KOPT-K1 (cell line): Measurements from ENCODE around the gene RAPGEF4.

ENCODE experiments used
- H3K27ac ChIP-seq: fragments of 200-600 bp; sonication (generic); 2 replicates; pipeline ENCODE4 v1.5.1; 2016; ENCODE audit warnings: antibody characterized with exemption, mild to moderate bottlenecking, low read depth, low read length; ENCODE audit not compliant: poor library complexity, severe bottlenecking
- H3K36me3 ChIP-seq: fragments of 200-600 bp; sonication (generic); 2 replicates; pipeline ENCODE4 v1.5.1; 2017; ENCODE audit warnings: antibody characterized with exemption, mild to moderate bottlenecking, low read length, moderate library complexity; ENCODE audit not compliant: insufficient read depth
- H3K9me3 ChIP-seq: fragments of 200-600 bp; sonication (generic); 2 replicates; pipeline ENCODE4 v1.5.1; 2017; ENCODE audit warnings: antibody characterized with exemption, low read length, mild to moderate bottlenecking; ENCODE audit not compliant: insufficient read depth, poor library complexity, severe bottlenecking

The RAPGEF4 gene

DNA sequence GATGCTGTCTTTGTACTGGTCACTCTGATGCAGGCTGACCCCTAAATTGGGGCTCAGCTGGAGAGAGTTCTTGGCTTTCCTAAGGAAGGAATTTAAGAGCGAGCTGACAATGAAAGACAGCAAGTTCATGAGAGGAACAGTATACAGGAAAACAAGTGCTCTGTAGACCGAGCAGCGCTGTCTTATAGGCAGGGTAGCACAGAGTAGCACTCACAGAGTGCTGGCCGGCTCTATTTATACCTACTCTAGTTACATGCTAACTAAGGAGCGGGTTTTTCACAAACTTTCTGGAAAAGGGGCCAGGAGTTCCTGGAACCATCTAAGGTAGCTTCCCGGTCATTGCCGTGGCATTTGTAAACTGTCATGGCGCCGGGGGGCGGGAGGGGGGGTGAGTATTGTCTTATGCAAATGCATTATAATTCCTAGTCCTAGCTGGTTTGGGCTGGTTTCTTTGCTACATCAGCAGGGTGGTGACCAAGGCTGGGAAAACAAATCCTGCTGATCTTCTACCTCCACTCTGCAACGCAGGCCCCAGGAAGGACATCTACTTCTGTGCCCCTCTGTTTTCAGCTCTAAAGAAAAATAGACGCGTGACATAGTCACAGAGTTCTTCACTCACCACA lies 308.4 kb downstream of the RAPGEF4 start:
- H3K36me3 ChIP-seq, result no peaks in the 10 kb centered on the region
- no peaks in the 10 kb centered on the region for H3K9me3 ChIP-seq
- no peak overlapping the region for H3K27ac ChIP-seq

DNA sequence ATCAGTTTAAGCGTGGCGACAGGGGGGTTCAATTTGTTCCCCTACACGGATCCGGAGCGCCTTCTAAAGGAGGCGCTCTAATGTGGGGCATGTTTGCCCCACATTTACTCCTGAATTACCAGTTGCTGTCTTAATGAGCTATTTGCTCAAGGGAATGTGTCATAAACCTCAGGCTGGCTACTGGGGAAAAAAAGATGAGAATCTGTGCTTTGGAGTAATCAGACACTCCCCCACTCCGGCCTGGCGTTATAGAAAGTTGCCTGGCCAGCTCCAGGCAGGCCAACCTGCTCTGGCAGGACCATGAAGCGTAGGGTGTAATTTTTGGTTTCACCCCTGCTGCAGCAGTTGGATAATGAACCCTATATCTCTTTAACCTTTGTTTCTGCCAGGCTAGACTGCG lies 309.0 kb downstream of the RAPGEF4 start:
- Histone ChIP-seq H3K27ac (no peak overlapping the region), H3K9me3 (no peaks in the 10 kb centered on the region), H3K36me3 (no peaks in the 10 kb centered on the region)

DNA sequence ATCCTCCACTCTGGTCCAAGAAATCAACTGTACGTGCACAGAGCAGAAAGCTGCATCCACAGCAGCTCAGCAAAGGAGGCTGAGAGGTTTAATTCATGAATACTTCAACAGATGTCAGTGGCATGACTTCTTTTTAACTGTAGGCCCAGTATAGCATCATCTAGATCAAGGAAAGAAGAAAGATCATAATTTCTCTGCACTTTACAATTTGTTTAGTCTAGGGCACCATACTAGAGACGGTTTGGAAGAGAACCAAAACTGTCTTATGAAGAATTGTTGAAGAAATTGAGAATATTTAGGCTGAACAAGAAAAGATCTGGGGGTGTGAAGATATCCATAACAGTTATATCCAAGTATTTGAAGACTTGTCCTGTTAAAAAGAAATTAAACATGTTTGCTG lies 309.5 kb downstream of the RAPGEF4 start:
- Histone ChIP-seq H3K36me3 (no peaks in the 10 kb centered on the region), H3K27ac (no peak overlapping the region), H3K9me3 (no peaks in the 10 kb centered on the region)

DNA sequence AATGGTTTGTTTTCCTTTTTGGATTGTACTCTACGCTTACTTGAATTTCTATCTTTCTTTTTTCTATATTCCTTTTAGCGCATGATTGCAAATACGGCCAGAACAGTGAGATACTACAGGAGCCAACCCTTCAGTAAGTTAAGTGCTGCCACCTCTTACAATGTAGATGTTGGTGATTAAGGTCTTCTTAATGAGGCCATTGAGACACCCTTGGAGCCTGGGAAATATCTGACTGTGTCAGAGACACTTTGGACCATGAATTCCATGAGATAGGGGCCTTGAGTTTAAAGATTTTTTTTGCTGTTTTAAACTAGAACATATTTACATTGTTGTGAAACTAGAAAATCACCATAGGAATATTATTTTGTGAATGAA lies 312.9 kb downstream of the RAPGEF4 start:
- Histone ChIP-seq H3K36me3 (no peaks in the 10 kb centered on the region), H3K27ac (no peak overlapping the region), H3K9me3 (no peaks in the 10 kb centered on the region)

DNA sequence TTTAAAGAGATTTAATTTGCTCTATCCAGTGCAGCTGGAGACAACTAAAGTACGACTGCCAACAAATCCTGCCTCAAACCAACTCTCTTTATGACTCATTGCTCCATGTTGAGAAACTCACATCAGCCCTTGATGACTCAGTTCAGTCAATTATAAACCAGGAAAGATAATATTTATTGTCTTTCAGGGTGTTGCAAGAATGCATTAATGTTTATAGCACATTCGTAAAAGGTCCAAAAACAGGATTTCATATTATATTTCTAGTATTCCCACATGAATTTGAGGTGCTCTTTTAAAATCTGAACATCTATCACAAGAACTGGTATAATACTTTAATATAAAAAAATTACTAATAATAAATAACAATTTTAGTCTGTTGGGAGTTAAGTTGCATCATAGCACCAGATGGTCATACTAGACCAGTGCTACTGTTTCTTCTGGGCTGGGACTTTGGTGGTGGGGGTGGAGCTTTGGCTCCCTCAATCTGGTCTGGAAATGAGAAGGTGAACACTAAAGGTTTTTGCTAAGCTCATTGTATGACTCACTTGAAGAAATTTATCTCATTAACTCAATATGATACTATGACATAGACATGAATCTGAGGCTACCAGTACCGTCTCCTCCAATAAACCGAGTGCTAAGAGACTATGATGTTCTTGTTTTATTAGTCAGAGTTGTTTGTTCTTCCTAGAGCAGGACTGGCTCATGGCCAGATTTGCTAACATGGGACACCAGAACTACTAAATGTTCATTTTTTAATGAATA lies 313.4 kb downstream of the RAPGEF4 start:
- no peak overlapping the region for H3K27ac ChIP-seq

DNA sequence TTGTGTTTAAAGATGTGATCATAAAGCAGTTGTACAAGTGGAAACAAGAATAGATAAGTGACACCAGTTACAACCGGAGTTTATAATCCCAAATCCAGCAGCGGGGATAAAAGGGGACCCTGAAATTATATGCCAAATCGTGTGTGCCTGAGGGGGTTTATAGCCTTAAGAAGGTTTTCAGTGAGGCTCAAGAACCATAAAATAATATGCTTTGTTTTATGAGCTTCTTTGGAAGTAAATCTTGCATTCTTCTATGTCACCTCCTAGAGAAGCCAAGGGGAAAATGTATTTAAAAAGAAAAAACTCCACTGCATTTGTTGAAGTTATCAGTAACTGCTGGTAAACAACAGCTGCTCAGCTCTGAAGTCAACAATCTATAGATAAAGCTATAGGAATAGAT lies 314.2 kb downstream of the RAPGEF4 start:
- Histone ChIP-seq H3K36me3 (no peaks in the 10 kb centered on the region), H3K27ac (no peak overlapping the region), H3K9me3 (no peaks in the 10 kb centered on the region)

More for the DNA sequence above, 313.4 kb downstream of the RAPGEF4 start:
- H3K36me3 ChIP-seq, result no peaks in the 10 kb centered on the region
- H3K9me3 ChIP-seq, result no peaks in the 10 kb centered on the region

DNA sequence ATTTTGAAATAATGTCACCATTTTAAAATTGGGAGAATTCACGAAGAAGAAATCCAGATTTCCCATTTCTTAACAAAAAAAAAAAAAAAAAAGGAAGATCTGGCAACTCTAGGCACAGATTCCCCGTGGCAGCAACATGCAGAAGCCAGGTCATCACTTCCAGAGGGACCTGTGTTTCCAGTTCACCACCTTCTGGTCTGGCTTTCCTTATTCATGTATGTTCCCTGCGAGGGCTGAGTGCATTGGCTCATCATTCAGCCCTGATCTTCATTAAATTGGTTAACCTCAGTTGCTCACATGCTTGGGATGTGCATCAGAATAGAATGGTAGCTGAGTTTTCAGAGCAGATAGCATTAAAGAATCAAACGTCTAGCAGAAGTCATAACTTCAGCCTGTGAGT lies 315.0 kb downstream of the RAPGEF4 start:
- no peaks in the 10 kb centered on the region for H3K9me3 ChIP-seq
- no peaks in the 10 kb centered on the region for H3K36me3 ChIP-seq
- no peak overlapping the region for H3K27ac ChIP-seq

DNA sequence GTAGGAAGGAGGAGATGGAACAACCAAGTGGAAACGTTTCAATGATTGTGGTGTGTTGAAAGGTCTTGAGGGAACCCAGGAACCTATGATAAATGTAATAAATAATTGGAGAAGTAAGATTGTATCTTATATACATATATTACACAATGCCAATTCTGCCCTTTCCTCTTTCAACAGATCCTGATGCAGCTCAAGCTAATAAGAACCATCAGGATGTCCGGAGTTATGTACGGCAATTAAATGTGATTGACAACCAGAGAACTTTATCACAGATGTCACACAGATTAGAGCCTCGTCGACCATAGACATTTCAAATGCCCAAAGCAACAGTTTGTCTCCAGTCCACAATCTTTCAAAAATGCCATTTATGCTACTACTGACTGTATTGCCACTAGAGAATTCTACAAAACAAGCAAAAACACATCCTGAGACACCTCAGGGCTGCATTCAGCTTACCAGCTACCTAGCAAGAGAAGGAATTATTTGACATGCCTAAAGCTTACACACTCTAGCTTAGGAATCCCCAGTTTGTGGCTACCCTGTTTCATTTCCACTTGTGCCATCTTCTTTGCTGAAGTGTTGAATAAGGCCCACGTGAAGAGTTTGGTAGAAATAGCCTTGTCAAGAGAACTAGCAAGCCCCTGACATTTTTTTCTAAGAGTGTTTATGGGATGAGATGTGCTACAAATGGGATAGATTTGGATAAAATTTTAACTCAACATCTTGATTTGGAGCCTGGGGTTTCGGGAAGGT lies 316.0 kb downstream of the RAPGEF4 start:
- no peak overlapping the region for H3K27ac ChIP-seq
- H3K36me3 ChIP-seq, result no peaks in the 10 kb centered on the region
- no peaks in the 10 kb centered on the region for H3K9me3 ChIP-seq

DNA sequence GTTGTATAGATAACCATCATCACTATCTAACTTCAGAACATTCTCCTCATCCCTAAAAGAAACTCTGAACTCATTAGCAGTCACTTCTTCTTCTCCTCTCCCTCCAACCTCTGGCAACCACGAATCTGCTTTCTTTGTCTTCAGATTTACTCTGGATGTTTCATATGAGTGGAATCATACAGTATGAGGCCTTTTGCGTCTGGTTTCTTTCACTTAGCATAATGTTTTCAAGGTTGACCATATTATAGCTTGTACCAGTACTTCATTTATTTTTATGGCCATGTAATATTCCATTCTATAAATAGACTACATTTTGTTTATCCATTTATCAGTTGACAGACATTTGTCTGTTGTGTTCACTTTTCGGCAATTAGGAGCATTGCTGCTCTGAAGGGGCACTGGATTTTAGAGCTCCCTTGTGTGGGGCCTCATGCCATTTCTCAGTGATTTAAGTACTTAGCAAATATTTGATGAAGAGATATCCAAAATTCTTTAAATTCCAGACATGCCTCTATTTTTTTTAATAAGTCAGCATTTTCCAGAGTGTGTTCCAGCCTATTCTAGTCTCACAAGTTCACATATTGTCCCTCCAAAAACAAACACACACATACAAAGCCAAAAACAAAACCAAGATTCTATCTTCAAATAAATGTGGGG lies 317.5 kb downstream of the RAPGEF4 start:
- Histone ChIP-seq H3K36me3 (no peaks in the 10 kb centered on the region), H3K9me3 (no peaks in the 10 kb centered on the region), H3K27ac (no peak overlapping the region)

DNA sequence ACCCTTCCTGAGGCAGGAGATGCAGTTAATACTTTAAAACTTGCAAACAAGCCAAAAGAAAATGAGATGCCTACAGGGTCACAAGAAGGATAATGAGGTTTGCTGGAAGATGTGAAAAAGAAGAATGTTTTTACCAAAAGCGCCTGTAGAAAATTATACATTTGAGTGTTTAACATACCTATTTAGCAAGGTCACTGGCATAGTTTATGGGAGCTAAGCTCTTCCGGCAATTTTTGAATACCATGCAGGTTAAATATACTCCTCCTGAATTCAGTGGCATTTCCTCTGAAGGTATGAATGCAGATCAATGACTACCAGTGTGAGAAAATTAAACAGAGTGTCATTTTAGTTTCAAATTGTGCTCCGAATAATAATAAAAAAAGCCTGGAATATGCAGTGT lies 318.8 kb downstream of the RAPGEF4 start:
- H3K9me3 ChIP-seq, result no peaks in the 10 kb centered on the region
- H3K36me3 ChIP-seq, result no peaks in the 10 kb centered on the region
- H3K27ac ChIP-seq, result no peak overlapping the region

DNA sequence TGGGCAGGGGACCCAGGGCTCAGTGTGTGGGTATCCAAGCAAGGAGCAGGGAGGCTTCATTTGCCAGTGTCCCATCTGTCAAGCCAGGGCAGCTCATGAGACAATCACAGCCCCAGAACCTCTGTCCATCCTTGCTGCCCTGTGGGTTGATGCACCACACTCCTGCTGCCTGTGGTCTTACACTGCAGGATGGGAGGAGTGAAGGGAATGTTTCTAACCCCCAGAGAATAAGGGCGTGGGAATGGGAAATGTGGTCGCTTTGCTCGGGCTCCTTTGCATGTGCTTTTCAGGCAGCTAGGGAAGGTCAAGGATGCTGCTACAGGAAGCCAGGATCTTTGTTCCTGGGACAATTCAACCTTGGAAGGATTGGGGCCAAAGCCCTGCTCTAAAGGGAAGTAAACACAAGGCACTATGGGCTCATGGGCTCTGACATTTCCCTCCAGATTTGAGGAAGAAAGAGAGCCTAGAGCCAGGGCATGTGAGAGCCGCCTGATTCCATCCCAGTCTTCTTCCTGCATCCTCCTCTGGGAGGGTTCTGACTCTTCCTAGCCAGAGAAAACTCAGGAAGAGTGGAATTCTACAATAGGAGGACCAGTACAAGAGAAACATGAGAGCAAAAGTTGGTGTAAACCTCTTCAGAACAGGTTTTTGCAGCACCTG lies 321.2 kb downstream of the RAPGEF4 start:
- no peak overlapping the region for H3K27ac ChIP-seq
- H3K9me3 ChIP-seq, result no peaks in the 10 kb centered on the region
- H3K36me3 ChIP-seq, result no peaks in the 10 kb centered on the region

DNA sequence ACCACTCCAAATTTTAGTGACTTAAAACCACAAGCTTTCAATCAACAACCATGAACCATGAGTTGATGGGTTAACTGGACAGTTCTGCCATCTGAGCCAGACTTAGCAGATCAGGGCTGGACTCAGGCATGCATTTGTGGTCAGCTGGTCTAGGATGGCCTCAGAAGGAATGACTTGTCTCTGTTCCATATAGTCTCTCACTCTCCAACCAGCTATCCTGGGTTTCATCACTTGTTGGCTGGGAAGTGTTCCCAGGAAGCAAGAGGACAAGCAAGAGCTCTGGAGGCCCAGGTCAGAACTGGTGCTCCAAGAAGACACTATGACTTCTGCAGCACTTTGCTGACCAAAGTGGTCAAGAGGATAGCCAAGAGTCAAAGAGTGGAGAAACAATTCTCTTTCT lies 322.5 kb downstream of the RAPGEF4 start:
- Histone ChIP-seq H3K27ac (no peak overlapping the region), H3K9me3 (no peaks in the 10 kb centered on the region), H3K36me3 (no peaks in the 10 kb centered on the region)

DNA sequence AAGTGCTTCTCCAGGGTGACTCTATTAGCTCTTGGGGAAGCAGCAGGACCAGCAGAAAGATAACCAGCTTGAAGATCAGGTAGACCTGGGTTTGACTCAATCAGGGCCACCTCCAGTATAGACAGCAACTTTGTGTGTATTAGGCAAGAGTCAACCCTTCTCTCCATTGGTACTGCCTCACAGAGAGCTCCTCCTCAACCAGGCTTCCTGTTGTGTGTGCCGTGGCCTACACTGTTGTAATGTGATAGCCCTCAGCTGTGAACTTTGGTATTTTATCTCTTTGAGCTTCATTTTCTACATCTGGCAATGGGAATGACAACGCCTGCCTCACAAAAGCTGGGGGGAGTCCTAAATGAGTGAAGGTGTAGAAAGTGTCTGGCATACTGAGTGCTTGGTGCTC lies 323.0 kb downstream of the RAPGEF4 start:
- H3K27ac ChIP-seq, result no peak overlapping the region
- no peaks in the 10 kb centered on the region for H3K9me3 ChIP-seq
- no peaks in the 10 kb centered on the region for H3K36me3 ChIP-seq

DNA sequence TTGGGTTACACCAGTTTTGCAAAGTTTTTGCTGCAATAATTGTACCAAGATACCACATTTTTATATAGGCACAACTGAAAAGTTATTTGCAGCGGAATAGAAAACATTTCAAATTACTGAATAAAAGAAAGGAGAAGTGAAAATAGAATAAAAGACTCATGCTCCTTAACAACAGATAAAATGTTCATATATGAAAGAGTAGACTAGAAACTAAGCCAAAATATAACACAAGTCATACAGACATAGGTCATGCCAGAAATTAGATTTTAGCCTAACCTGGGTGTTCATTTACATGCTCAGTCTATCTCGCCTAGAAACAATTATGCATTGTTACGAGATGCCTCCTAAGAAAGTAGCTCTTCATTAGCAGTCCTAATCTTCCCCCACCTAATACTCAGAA lies 323.6 kb downstream of the RAPGEF4 start:
- Histone ChIP-seq H3K27ac (no peak overlapping the region), H3K9me3 (no peaks in the 10 kb centered on the region)

DNA sequence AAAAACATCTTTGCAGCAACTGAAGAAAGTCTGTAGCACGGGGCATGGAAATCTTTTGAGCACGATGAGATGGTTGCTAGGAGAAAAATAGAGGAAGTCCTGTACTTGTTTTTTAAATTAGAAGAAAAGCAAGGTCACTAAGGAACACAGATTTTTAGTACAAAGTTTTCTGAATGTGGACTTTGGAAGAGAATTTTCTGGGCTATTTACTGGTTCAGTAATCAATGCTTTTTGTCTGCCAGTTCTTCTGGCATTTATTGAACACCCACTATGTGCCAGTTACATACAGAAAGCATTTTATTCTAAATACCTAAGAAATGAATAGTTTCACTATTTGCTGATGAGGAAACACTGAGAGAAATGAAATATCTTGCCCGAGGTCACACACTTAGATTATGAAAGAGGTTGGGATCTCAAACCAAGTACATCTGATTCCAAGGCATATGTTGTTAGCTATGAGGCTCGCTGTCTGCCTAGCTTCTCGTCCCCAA lies 324.4 kb downstream of the RAPGEF4 start:
- no peaks in the 10 kb centered on the region for H3K9me3 ChIP-seq
- no peak overlapping the region for H3K27ac ChIP-seq
- no peaks in the 10 kb centered on the region for H3K36me3 ChIP-seq

More for the DNA sequence above, 323.6 kb downstream of the RAPGEF4 start:
- no peaks in the 10 kb centered on the region for H3K36me3 ChIP-seq
